SK-N-SH (cell line): ENCODE measurements around the gene CHD6. TPM values are rescaled to one million over a fixed set of nuclear protein-coding genes. Genes with fewer than 3 reads are reported as not detected.

Experiments used
- CTCF ChIA-PET: fragments of 300-600, 350-600 bp; formaldehyde crosslinking; extraction: SDS; loops from one replicate; lab custom pipeline; 2021; lab: Yijun Ruan, JAX
- POLR2A ChIA-PET: fragments of 350-600 bp; sonication (Branson Sonifier 250); formaldehyde crosslinking; extraction: SDS; loops from one replicate; lab custom pipeline; 2020; ENCODE audit warnings: antibody characterized with exemption, inconsistent platforms; lab: Yijun Ruan, JAX
- DNase-seq: peaks from one replicate; pipeline ENCODE4 v3.0.0; 2012
- H2AFZ ChIP-seq: fragments of 200-600 bp; sonication (generic); 2 replicates; pipeline ENCODE4 v1.8.1; 2016; ENCODE audit warnings: antibody characterized with exemption, mild to moderate bottlenecking, low read depth
- H3F3A ChIP-seq: fragments of 200-600 bp; sonication (generic); replicated peaks from 2 replicates; pipeline ENCODE3; 2016; ENCODE audit warnings: antibody characterized with exemption, mild to moderate bottlenecking; ENCODE audit not compliant: insufficient read depth
- H3K27ac ChIP-seq, 2 experiments: fragments of 200-500 bp in 1 of 2; fragments of 200-600 bp in 1 of 2; sonication (Bioruptor generic) in 1 of 2; sonication (generic), shearing (Covaris generic) in 1 of 2; 2 replicates each; pipeline versions ENCODE4 v1.5.1 to v1.6.1; 2014 to 2016; ENCODE audit warnings: low read depth in 2 of 2, inconsistent platforms in 1 of 2, low read length in 1 of 2, mild to moderate bottlenecking in 1 of 2, mixed read lengths in 1 of 2
- H3K27me3 ChIP-seq: fragments of 200-600 bp; sonication (generic), shearing (Covaris generic); 2 replicates; pipeline ENCODE4 v1.6.1; 2016; ENCODE audit warnings: mixed run types; ENCODE audit not compliant: insufficient read depth
- H3K36me3 ChIP-seq, 2 experiments: fragments of 200-500 bp in 1 of 2; fragments of 200-600 bp in 1 of 2; sonication (Bioruptor generic) in 1 of 2; sonication (generic) in 1 of 2; replicated peaks in 1 of 2; 2 replicates each; pipeline versions ENCODE3 to v1.5.1; 2014 to 2016; ENCODE audit warnings: low read length in 1 of 2, mild to moderate bottlenecking in 1 of 2; ENCODE audit not compliant: insufficient read depth in 2 of 2, control insufficient read depth in 1 of 2
- H3K4me1 ChIP-seq, 2 experiments: fragments of 200-500 bp in 1 of 2; fragments of 200-600 bp in 1 of 2; sonication (Bioruptor generic) in 1 of 2; sonication (generic), shearing (Covaris generic) in 1 of 2; 2 replicates each; pipeline versions ENCODE4 v1.5.1 to v1.6.1; 2014 to 2016; ENCODE audit warnings: low read depth in 1 of 2, low read length in 1 of 2, mixed run types in 1 of 2; ENCODE audit not compliant: insufficient read depth in 2 of 2, control insufficient read depth in 1 of 2
- H3K4me2 ChIP-seq: fragments of 200-600 bp; sonication (generic), shearing (Covaris generic); 2 replicates; pipeline ENCODE4 v1.6.1; 2017; ENCODE audit warnings: mixed run types
- H3K4me3 ChIP-seq, 2 experiments: fragments of 200-500 bp in 1 of 2; fragments of 200-600 bp in 1 of 2; sonication (Bioruptor generic) in 1 of 2; sonication (generic), shearing (Covaris generic) in 1 of 2; 2 replicates each; pipeline versions ENCODE4 v1.5.1 to v1.8.1; 2014 to 2016; ENCODE audit warnings: low read depth in 2 of 2, inconsistent platforms in 1 of 2, low read length in 1 of 2, mild to moderate bottlenecking in 1 of 2, mixed read lengths in 1 of 2, moderate library complexity in 1 of 2
- H3K79me2 ChIP-seq: fragments of 200-600 bp; sonication (generic); 2 replicates; pipeline ENCODE4 v1.8.1; 2017; ENCODE audit warnings: mild to moderate bottlenecking; ENCODE audit not compliant: insufficient read depth
- H3K9ac ChIP-seq: fragments of 200-600 bp; sonication (generic); 2 replicates; pipeline ENCODE4 v1.6.1; 2017; ENCODE audit warnings: mixed run types
- H3K9me2 ChIP-seq: fragments of 200-600 bp; sonication (generic); 2 replicates; pipeline ENCODE4 v1.6.1; 2017; ENCODE audit warnings: mixed run types
- H3K9me3 ChIP-seq: fragments of 200-600 bp; sonication (generic); 2 replicates; pipeline ENCODE4 v1.6.1; 2017; ENCODE audit warnings: mixed run types, mild to moderate bottlenecking, moderate library complexity
- H4K20me1 ChIP-seq: fragments of 200-600 bp; sonication (generic); 2 replicates; pipeline ENCODE4 v1.6.1; 2017; ENCODE audit warnings: mild to moderate bottlenecking, mixed run types; ENCODE audit not compliant: insufficient read depth
- EZH2phosphoT487 ChIP-seq: fragments of 200-600 bp; sonication (generic); IDR thresholded peaks from 2 replicates; pipeline ENCODE4 v1.6.1; 2017; ENCODE audit warnings: low read depth, mixed run types, mild to moderate bottlenecking, antibody characterized with exemption, moderate library complexity, borderline replicate concordance
- GABPA ChIP-seq: IDR thresholded peaks from 2 replicates; pipeline ENCODE4 v1.4.0; 2012; ENCODE audit warnings: low read depth, mild to moderate bottlenecking
- IRF3 ChIP-seq: fragments of 150-350 bp; IDR thresholded peaks from 2 replicates; pipeline ENCODE4 v1.6.1; 2016; ENCODE audit warnings: mild to moderate bottlenecking, low read depth, low read length
- MAX ChIP-seq: IDR thresholded peaks from 2 replicates; pipeline ENCODE4 v1.4.0; 2012; ENCODE audit warnings: low read depth
- MEF2A ChIP-seq: IDR thresholded peaks from 2 replicates; pipeline ENCODE4 v1.4.0; 2012; ENCODE audit warnings: low read depth, borderline replicate concordance
- RCOR1 ChIP-seq: fragments of 150-350 bp; IDR thresholded peaks from 2 replicates; pipeline ENCODE4 v1.6.1; 2017; ENCODE audit warnings: antibody characterized with exemption, low read length
- RFX5 ChIP-seq: IDR thresholded peaks from 2 replicates; pipeline ENCODE4 v1.6.1; 2012; ENCODE audit warnings: mild to moderate bottlenecking, improper control_type of control experiment, low read length
- RXRA ChIP-seq: IDR thresholded peaks from 2 replicates; pipeline ENCODE4 v1.4.0; 2012; ENCODE audit warnings: low read depth, mild to moderate bottlenecking, borderline replicate concordance
- SIN3A ChIP-seq: IDR thresholded peaks from 2 replicates; pipeline ENCODE4 v1.6.1; 2012; ENCODE audit warnings: low read depth, mild to moderate bottlenecking, low read length, moderate library complexity, borderline replicate concordance
- SMC3 ChIP-seq: IDR thresholded peaks from 2 replicates; pipeline ENCODE4 v1.6.1; 2012; ENCODE audit warnings: low read depth, low read length, improper control_type of control experiment
- USF2 ChIP-seq: fragments of 150-350 bp; IDR thresholded peaks from 2 replicates; pipeline ENCODE4 v1.6.1; 2017; ENCODE audit warnings: antibody characterized with exemption, low read length, low read depth, borderline replicate concordance
- YY1 ChIP-seq: IDR thresholded peaks from 2 replicates; pipeline ENCODE4 v1.4.0; 2012; ENCODE audit warnings: low read depth, mild to moderate bottlenecking
- WGBS: methylation state at CpG from one replicate; pipeline ENCODE4 v1.1.6; 2017; ENCODE audit warnings: low lambda C conversion rate; 5-methylcytosine and 5-hydroxymethylcytosine counted together
- polyA plus RNA-seq, 3 experiments: library from polyadenylated mRNA; depleted of rRNA; stranded (reverse); fragments of >200 nt; gene quantifications; 2 replicates each; pipeline ENCODE4 v1.2.3, GENCODE V29; 2012
- TF ChIP-seq, protein P1 (sequence below): IDR thresholded peaks from 2 replicates; pipeline ENCODE4 v1.4.0; 2012; ENCODE audit warnings: low read depth, borderline replicate concordance
- TF ChIP-seq, protein P2 (sequence below): IDR thresholded peaks from 2 replicates; pipeline ENCODE4 v1.6.1; 2012; ENCODE audit warnings: mild to moderate bottlenecking, low read depth, low read length, moderate library complexity

Gene CHD6
- polyA plus RNA-seq, 1 of the 3 experiments (the other 2 are of a cell fraction): 7.1 TPM

DNA sequence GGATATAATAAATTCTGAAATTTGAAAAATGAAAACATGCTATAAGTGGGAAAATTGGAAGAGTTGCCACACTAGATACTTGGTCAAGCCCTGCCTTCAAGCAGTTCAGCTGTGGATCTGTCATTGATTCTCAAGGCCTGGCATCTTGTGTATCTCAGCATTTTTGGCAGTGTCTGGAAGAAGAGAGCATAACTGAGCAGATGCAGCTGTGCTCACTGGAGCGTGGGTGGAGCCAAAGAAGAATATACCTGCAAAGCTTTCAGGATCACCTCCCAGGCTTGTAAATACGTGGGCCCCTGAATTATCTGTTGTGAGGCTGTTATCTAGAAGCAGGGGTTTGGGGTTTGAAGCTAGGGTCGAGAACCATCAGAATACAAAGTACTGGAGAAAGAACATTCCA is 31.3 kb upstream of the CHD6 start:
- CTCF ChIA-PET: no interaction called here
- Histone ChIP-seq H3K9me2 (no peaks in the 10 kb centered on the region), H3K79me2 (no peaks in the 10 kb centered on the region), H3K9ac (no peak overlapping the region), H2AFZ (no peak overlapping the region), H3K36me3 (no peaks in the 10 kb centered on the region), H3K4me1 (no peaks in the 10 kb centered on the region), H3K27ac (no peak overlapping the region), H3K4me3 (no peak overlapping the region)
- POLR2A ChIA-PET: no interaction called here
- no peak for TF ChIP-seq USF2
- TF ChIP-seq, protein P1, sequence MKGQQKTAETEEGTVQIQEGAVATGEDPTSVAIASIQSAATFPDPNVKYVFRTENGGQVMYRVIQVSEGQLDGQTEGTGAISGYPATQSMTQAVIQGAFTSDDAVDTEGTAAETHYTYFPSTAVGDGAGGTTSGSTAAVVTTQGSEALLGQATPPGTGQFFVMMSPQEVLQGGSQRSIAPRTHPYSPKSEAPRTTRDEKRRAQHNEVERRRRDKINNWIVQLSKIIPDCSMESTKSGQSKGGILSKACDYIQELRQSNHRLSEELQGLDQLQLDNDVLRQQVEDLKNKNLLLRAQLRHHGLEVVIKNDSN: no peak
- TF ChIP-seq EZH2phosphoT487: no peak
- no peak for TF ChIP-seq IRF3
- no peak for TF ChIP-seq SIN3A
- no peak for TF ChIP-seq MAX
- TF ChIP-seq SMC3: no peak
- TF ChIP-seq GABPA: no peak
- no peak for TF ChIP-seq YY1
- TF ChIP-seq MEF2A: no peak
- no peak for TF ChIP-seq RXRA
- TF ChIP-seq RFX5: no peak
- no peak for TF ChIP-seq RCOR1
- TF ChIP-seq, protein P2, sequence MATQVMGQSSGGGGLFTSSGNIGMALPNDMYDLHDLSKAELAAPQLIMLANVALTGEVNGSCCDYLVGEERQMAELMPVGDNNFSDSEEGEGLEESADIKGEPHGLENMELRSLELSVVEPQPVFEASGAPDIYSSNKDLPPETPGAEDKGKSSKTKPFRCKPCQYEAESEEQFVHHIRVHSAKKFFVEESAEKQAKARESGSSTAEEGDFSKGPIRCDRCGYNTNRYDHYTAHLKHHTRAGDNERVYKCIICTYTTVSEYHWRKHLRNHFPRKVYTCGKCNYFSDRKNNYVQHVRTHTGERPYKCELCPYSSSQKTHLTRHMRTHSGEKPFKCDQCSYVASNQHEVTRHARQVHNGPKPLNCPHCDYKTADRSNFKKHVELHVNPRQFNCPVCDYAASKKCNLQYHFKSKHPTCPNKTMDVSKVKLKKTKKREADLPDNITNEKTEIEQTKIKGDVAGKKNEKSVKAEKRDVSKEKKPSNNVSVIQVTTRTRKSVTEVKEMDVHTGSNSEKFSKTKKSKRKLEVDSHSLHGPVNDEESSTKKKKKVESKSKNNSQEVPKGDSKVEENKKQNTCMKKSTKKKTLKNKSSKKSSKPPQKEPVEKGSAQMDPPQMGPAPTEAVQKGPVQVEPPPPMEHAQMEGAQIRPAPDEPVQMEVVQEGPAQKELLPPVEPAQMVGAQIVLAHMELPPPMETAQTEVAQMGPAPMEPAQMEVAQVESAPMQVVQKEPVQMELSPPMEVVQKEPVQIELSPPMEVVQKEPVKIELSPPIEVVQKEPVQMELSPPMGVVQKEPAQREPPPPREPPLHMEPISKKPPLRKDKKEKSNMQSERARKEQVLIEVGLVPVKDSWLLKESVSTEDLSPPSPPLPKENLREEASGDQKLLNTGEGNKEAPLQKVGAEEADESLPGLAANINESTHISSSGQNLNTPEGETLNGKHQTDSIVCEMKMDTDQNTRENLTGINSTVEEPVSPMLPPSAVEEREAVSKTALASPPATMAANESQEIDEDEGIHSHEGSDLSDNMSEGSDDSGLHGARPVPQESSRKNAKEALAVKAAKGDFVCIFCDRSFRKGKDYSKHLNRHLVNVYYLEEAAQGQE: no peak
- TF ChIP-seq, all 33 proteins: peak for 0
- H3K4me2 ChIP-seq: no peak overlapping the region
- H3K9me3 ChIP-seq: no peaks in the 10 kb centered on the region
- H4K20me1 ChIP-seq: no peaks in the 10 kb centered on the region
- 31% methylated on average over 2 of the region's 3 CpGs for WGBS
- H3K27me3 ChIP-seq: peaks cover 7% of the 10 kb centered on the region; the same call in 1 of the 2 replicates
- H3F3A ChIP-seq: no peaks in the 10 kb centered on the region
- DNase-seq: no peak
